ENCODE results near the gene PRAMEF15.
"Not testable (repeated sequence)": the region's sequence is repeated elsewhere in the genome, so short reads cannot be mapped to it uniquely, and the experiment has no call there.

PRAMEF15 gene

GRCh38 chr1:13315281-13315680 is at the start of gene PRAMEF15:
Gene PRAMEF15, plus strand, starts transcription at chr1:13315581. Its CDS starts 2,827 bp downstream, at chr1:13318408.
- H3K27ac ChIP-seq (ENCODE audit: low read depth, low read length); H3K4me3 ChIP-seq (ENCODE audit: low read depth in 1 of 2, low read length in 2 of 2); H3K9ac ChIP-seq (ENCODE audit: low read length); H3K9me3 ChIP-seq (ENCODE audit: low read length); H3K36me3 ChIP-seq (ENCODE audit: insufficient read depth, low read length); H3K4me1 ChIP-seq (ENCODE audit: insufficient read depth, low read length); H3K27me3 ChIP-seq (ENCODE audit: control insufficient read depth in 1 of 2, insufficient read depth in 2 of 2, low read length in 2 of 2): not testable (repeated sequence)

- not testable (repeated sequence) for H3K27ac ChIP-seq (ENCODE audit: low read depth, low read length); H3K4me1 ChIP-seq (ENCODE audit: insufficient read depth, low read length); H3K27me3 ChIP-seq (ENCODE audit: control insufficient read depth in 1 of 2, insufficient read depth in 2 of 2, low read length in 2 of 2); H3K9ac ChIP-seq (ENCODE audit: low read length); H3K36me3 ChIP-seq (ENCODE audit: insufficient read depth, low read length); H3K9me3 ChIP-seq (ENCODE audit: low read length); H3K4me3 ChIP-seq (ENCODE audit: low read depth in 1 of 2, low read length in 2 of 2)
These were observed 38.4 kb upstream of the PRAMEF15 start for GRCh38 chr1:13277016-13277415.

- H3K4me1 ChIP-seq (ENCODE audit: insufficient read depth, low read length); H3K36me3 ChIP-seq (ENCODE audit: insufficient read depth, low read length); H3K9me3 ChIP-seq (ENCODE audit: low read length); H3K27ac ChIP-seq (ENCODE audit: low read depth, low read length); H3K9ac ChIP-seq (ENCODE audit: low read length); H3K4me3 ChIP-seq (ENCODE audit: low read depth in 1 of 2, low read length in 2 of 2); H3K27me3 ChIP-seq (ENCODE audit: control insufficient read depth in 1 of 2, insufficient read depth in 2 of 2, low read length in 2 of 2): not testable (repeated sequence)
These were observed 35.8 kb upstream of the PRAMEF15 start for GRCh38 chr1:13279617-13280016.

- H3K9ac ChIP-seq (ENCODE audit: low read length); H3K36me3 ChIP-seq (ENCODE audit: insufficient read depth, low read length); H3K4me3 ChIP-seq (ENCODE audit: low read depth in 1 of 2, low read length in 2 of 2); H3K27ac ChIP-seq (ENCODE audit: low read depth, low read length); H3K27me3 ChIP-seq (ENCODE audit: control insufficient read depth in 1 of 2, insufficient read depth in 2 of 2, low read length in 2 of 2); H3K4me1 ChIP-seq (ENCODE audit: insufficient read depth, low read length); H3K9me3 ChIP-seq (ENCODE audit: low read length): not testable (repeated sequence)
These were observed 30.3 kb upstream of the PRAMEF15 start, which contains the start of gene PRAMEF8 for GRCh38 chr1:13285037-13285436. Gene PRAMEF8, minus strand, starts transcription at chr1:13285137. Its CDS starts 1,046 bp downstream, at chr1:13284091.

- H3K4me3 ChIP-seq (ENCODE audit: low read depth in 1 of 2, low read length in 2 of 2); H3K27ac ChIP-seq (ENCODE audit: low read depth, low read length); H3K9me3 ChIP-seq (ENCODE audit: low read length); H3K4me1 ChIP-seq (ENCODE audit: insufficient read depth, low read length); H3K36me3 ChIP-seq (ENCODE audit: insufficient read depth, low read length); H3K27me3 ChIP-seq (ENCODE audit: control insufficient read depth in 1 of 2, insufficient read depth in 2 of 2, low read length in 2 of 2); H3K9ac ChIP-seq (ENCODE audit: low read length): not testable (repeated sequence)
These were observed 26.4 kb upstream of the PRAMEF15 start for GRCh38 chr1:13289030-13289429.

- not testable (repeated sequence) for H3K27me3 ChIP-seq (ENCODE audit: control insufficient read depth in 1 of 2, insufficient read depth in 2 of 2, low read length in 2 of 2)
These were observed 18.0 kb upstream of the PRAMEF15 start for GRCh38 chr1:13297216-13297931.

GRCh38 chr1:13298699-13299098 is 16.7 kb upstream of the PRAMEF15 start:
- not testable (repeated sequence) for H3K4me3 ChIP-seq (ENCODE audit: low read depth in 1 of 2, low read length in 2 of 2); H3K27ac ChIP-seq (ENCODE audit: low read depth, low read length); H3K4me1 ChIP-seq (ENCODE audit: insufficient read depth, low read length); H3K9ac ChIP-seq (ENCODE audit: low read length); H3K36me3 ChIP-seq (ENCODE audit: insufficient read depth, low read length); H3K9me3 ChIP-seq (ENCODE audit: low read length); H3K27me3 ChIP-seq (ENCODE audit: control insufficient read depth in 1 of 2, insufficient read depth in 2 of 2, low read length in 2 of 2)

More at GRCh38 chr1:13297216-13297931, 18.0 kb upstream of the PRAMEF15 start:
- not testable (repeated sequence) for H3K9ac ChIP-seq (ENCODE audit: low read length); H3K36me3 ChIP-seq (ENCODE audit: insufficient read depth, low read length); H3K9me3 ChIP-seq (ENCODE audit: low read length); H3K27ac ChIP-seq (ENCODE audit: low read depth, low read length); H3K4me1 ChIP-seq (ENCODE audit: insufficient read depth, low read length); H3K4me3 ChIP-seq (ENCODE audit: low read depth in 1 of 2, low read length in 2 of 2)

- H3K4me3 ChIP-seq (ENCODE audit: low read depth in 1 of 2, low read length in 2 of 2); H3K27ac ChIP-seq (ENCODE audit: low read depth, low read length); H3K9ac ChIP-seq (ENCODE audit: low read length); H3K9me3 ChIP-seq (ENCODE audit: low read length); H3K4me1 ChIP-seq (ENCODE audit: insufficient read depth, low read length); H3K27me3 ChIP-seq (ENCODE audit: control insufficient read depth in 1 of 2, insufficient read depth in 2 of 2, low read length in 2 of 2); H3K36me3 ChIP-seq (ENCODE audit: insufficient read depth, low read length): not testable (repeated sequence)
These were observed 13.2 kb upstream of the PRAMEF15 start for GRCh38 chr1:13302197-13302596.

GRCh38 chr1:13303239-13303638 is 12.1 kb upstream of the PRAMEF15 start, which contains the start of gene PRAMEF33:
Gene PRAMEF33, plus strand, starts transcription at chr1:13303539. Its CDS starts 2,416 bp downstream, at chr1:13305955.
- H3K4me1 ChIP-seq (ENCODE audit: insufficient read depth, low read length); H3K27ac ChIP-seq (ENCODE audit: low read depth, low read length); H3K9ac ChIP-seq (ENCODE audit: low read length); H3K36me3 ChIP-seq (ENCODE audit: insufficient read depth, low read length); H3K27me3 ChIP-seq (ENCODE audit: control insufficient read depth in 1 of 2, insufficient read depth in 2 of 2, low read length in 2 of 2); H3K4me3 ChIP-seq (ENCODE audit: low read depth in 1 of 2, low read length in 2 of 2); H3K9me3 ChIP-seq (ENCODE audit: low read length): not testable (repeated sequence)

GRCh38 chr1:13342496-13342895 is 27.1 kb downstream of the PRAMEF15 start:
- not testable (repeated sequence) for H3K36me3 ChIP-seq (ENCODE audit: insufficient read depth, low read length); H3K27ac ChIP-seq (ENCODE audit: low read depth, low read length); H3K9ac ChIP-seq (ENCODE audit: low read length)

GRCh38 chr1:13347034-13347433 is 31.7 kb downstream of the PRAMEF15 start, which contains the start of gene PRAMEF14:
Gene PRAMEF14, minus strand, starts transcription at chr1:13347134. Its CDS starts 1,820 bp downstream, at chr1:13345314.
- H3K9ac ChIP-seq (ENCODE audit: low read length); H3K27me3 ChIP-seq (ENCODE audit: control insufficient read depth in 1 of 2, insufficient read depth in 2 of 2, low read length in 2 of 2); H3K27ac ChIP-seq (ENCODE audit: low read depth, low read length); H3K4me1 ChIP-seq (ENCODE audit: insufficient read depth, low read length); H3K9me3 ChIP-seq (ENCODE audit: low read length); H3K4me3 ChIP-seq (ENCODE audit: low read depth in 1 of 2, low read length in 2 of 2); H3K36me3 ChIP-seq (ENCODE audit: insufficient read depth, low read length): not testable (repeated sequence)

More at GRCh38 chr1:13342496-13342895, 27.1 kb downstream of the PRAMEF15 start:
- not testable (repeated sequence) for H3K4me1 ChIP-seq (ENCODE audit: insufficient read depth, low read length); H3K27me3 ChIP-seq (ENCODE audit: control insufficient read depth in 1 of 2, insufficient read depth in 2 of 2, low read length in 2 of 2); H3K4me3 ChIP-seq (ENCODE audit: low read depth in 1 of 2, low read length in 2 of 2); H3K9me3 ChIP-seq (ENCODE audit: low read length)

GRCh38 chr1:13353476-13353875 is 38.1 kb downstream of the PRAMEF15 start:
- H3K4me1 ChIP-seq (ENCODE audit: insufficient read depth, low read length); H3K9ac ChIP-seq (ENCODE audit: low read length); H3K9me3 ChIP-seq (ENCODE audit: low read length); H3K36me3 ChIP-seq (ENCODE audit: insufficient read depth, low read length); H3K4me3 ChIP-seq (ENCODE audit: low read depth in 1 of 2, low read length in 2 of 2); H3K27me3 ChIP-seq (ENCODE audit: control insufficient read depth in 1 of 2, insufficient read depth in 2 of 2, low read length in 2 of 2); H3K27ac ChIP-seq (ENCODE audit: low read depth, low read length): not testable (repeated sequence)

All from muscle layer of colon (tissue), 2 donors.